ENCODE data around the gene NUBP2. TPM values are rescaled to one million over a fixed set of nuclear protein-coding genes. Genes with fewer than 3 reads are reported as not detected.
A peak's percentile ranks its signal among the peaks of the same experiment; 100 is the strongest.

NUBP2 gene
- total and polyA plus RNA-seq, 10 of the 15 experiments (the other 5 are each of a cell fraction or from before 2014, with no cell fraction given) = 1.9 to 129 (median 51.7) TPM

DNA sequence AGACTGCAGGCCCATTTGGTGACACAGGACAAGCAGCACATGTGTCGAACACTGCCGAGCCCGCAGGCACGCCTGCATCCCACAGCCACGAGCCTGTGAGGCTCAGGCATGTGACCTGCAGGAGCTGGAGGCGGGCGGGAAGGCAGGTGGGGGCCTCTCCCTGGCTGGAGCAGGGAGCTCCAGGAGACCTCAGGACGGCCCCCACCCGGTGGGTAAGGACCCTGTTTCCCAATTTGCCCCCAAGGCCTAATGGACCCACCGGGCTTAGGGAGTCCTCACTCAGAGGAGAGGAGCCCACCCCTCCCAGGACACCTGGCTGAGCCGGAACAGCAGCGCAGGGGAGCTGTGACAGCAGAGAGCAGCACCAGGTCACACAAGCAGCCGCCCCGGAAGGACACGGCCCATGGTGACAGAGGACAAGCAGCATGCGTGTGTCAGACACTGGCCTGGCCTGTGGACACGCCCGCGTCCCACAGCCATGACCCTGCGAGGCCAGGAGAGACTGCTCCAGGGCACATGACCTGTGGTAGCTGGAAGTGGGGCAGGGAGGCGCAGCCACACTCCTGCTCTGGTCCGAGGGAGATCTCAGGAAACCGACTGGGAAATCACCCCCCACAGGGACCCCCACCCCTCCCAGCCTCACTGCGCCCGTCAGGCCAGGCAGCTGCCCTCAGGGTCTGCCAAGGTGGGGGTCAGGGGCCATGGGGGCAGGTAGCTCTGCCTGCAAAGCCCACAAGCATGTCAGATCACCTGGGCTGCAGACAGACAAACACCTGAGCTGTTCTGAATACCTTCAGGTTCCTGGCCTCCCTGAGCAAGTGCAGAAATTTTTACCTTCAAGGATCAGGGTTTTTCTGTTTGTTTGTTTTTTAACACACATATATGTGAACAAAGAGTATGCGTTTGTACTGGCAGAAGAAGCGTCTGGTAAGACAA, 2.8 kb upstream of the NUBP2 start:
- Histone ChIP-seq H3K4me1 (ENCODE audit: control insufficient read depth, insufficient read depth, low read length) (peaks cover 6% of the 10 kb centered on the region; the same call in 1 of the 2 replicates), H4K20me1 (ENCODE audit: control insufficient read depth, insufficient read depth) (no peaks in the 10 kb centered on the region), H3K4me3 (no peak overlapping the region), H3K9me3 (replicated peaks; ENCODE audit: control insufficient read depth, insufficient read depth, low read length) (no peaks in the 10 kb centered on the region), H3K79me2 (ENCODE audit: control insufficient read depth, insufficient read depth, low read length) (peaks cover 11% of the 10 kb centered on the region), H3K4me2 (ENCODE audit: control insufficient read depth, insufficient read depth) (no peak overlapping the region), H3K9ac (ENCODE audit: control insufficient read depth, insufficient read depth, low read length) (no peak overlapping the region), H3K27me3 (replicated peaks in 1 of 2; ENCODE audit: control insufficient read depth in 2 of 2, insufficient read depth in 2 of 2, low read length in 1 of 2) (no peaks in the 10 kb centered on the region), H3K27ac (ENCODE audit: control insufficient read depth, insufficient read depth) (no peak overlapping the region), H2AFZ (ENCODE audit: control insufficient read depth, low read depth, low read length) (no peak overlapping the region), H3K36me3 (ENCODE audit: control insufficient read depth in 2 of 2, insufficient read depth in 2 of 2, low read length in 1 of 2) (peaks cover 5 to 8% of the 10 kb centered on the region in 2 experiments; a peak in 3 of 4 replicates)
- ATAC-seq = no peak
- ChIA-PET SMC1A (ENCODE audit: uncharacterized antibody, unreplicated experiment) (no interaction called here), CTCF (no interaction called here), RAD21 (ENCODE audit: unreplicated experiment) (interaction anchor here (0.6 kb wide), 1 partner anchor 307 kb away, joined by 3 read pairs; no protein-coding TSS in a partner anchor), POLR2A (interaction anchor here (0.7 to 1.2 kb wide), 2 partner anchors 74 to 78 kb away, joined by 3 read pairs; partner anchors contain the start of gene MAPK8IP3)
- intact Hi-C loops (cut with micrococcal nuclease; ENCODE audit: unreplicated experiment) = no loop called here
- no peak for FAIRE-seq
- peak; percentile 74 for TF ChIP-seq POLR2A (IDR thresholded peaks at IDR 0.05; ENCODE audit: low read depth, low read length)
- TF ChIP-seq POLR2AphosphoS2 (IDR thresholded peaks at IDR 0.05; ENCODE audit: low read depth, low read length) = 0 out of 2 replicates have a peak, but pooled peaks have one; percentile 11
- no peak for TF ChIP-seq RCOR1 (conservative IDR thresholded peaks at IDR 0.05; ENCODE audit: low read depth, low read length)
- WGBS (ENCODE audit: insufficient coverage, insufficient replicate concordance, low lambda C conversion rate, missing lambda C conversion rate) = 89% methylated on average over 26 of the region's 27 CpGs
- no TSS peak for BruUV-seq (replicated peaks)
- in situ Hi-C loops (cut with MboI) = no loop called here
- DNase-seq (ENCODE audit: low read depth, low spot score) = no peak

- no peak for TF ChIP-seq ATF2 (IDR thresholded peaks at IDR 0.05; ENCODE audit: low read length)
- TF ChIP-seq NFXL1 (IDR thresholded peaks at IDR 0.05; ENCODE audit: borderline replicate concordance) = no peak
- peak; percentile 3; the same call in 1 of the 2 replicates for TF ChIP-seq ZBED1 (IDR thresholded peaks at IDR 0.05; ENCODE audit: borderline replicate concordance)
- H3K79me2 ChIP-seq (ENCODE audit: control insufficient read depth, insufficient read depth, low read length) = peaks cover 15% of the 10 kb centered on the region
- H3K4me1 ChIP-seq (ENCODE audit: control insufficient read depth, insufficient read depth, low read length) = peaks cover 6% of the 10 kb centered on the region; the same call in 1 of the 2 replicates
- intact Hi-C loops (cut with micrococcal nuclease; ENCODE audit: unreplicated experiment) = no loop called here
- TSS peak; percentile 63 for BruUV-seq (replicated peaks)
- 89% methylated on average over 6 of the region's 6 CpGs for WGBS (ENCODE audit: insufficient coverage, insufficient replicate concordance, low lambda C conversion rate, missing lambda C conversion rate)
- ChIA-PET POLR2A (no interaction called here), RAD21 (ENCODE audit: unreplicated experiment) (no interaction called here), CTCF (interaction anchor here (0.6 kb wide), 1 partner anchor 8 kb away, joined by 3 read pairs; the partner anchor contains the start of genes EME2 and MRPS34), SMC1A (ENCODE audit: uncharacterized antibody, unreplicated experiment) (no interaction called here)
- H4K20me1 ChIP-seq (ENCODE audit: control insufficient read depth, insufficient read depth) = no peaks in the 10 kb centered on the region
- in situ Hi-C loops (cut with MboI) = no loop called here
- H3K9ac ChIP-seq (ENCODE audit: control insufficient read depth, insufficient read depth, low read length) = no peak overlapping the region
- no peak for ATAC-seq
- H3K9me3 ChIP-seq (replicated peaks; ENCODE audit: control insufficient read depth, insufficient read depth, low read length) = no peaks in the 10 kb centered on the region
- DNase-seq (ENCODE audit: low read depth, low spot score) = no peak
- no peak for FAIRE-seq
- no peaks in the 10 kb centered on the region for H3K27me3 ChIP-seq (replicated peaks in 1 of 2; ENCODE audit: control insufficient read depth in 2 of 2, insufficient read depth in 2 of 2, low read length in 1 of 2)
- no peak overlapping the region for H3K4me3 ChIP-seq
- H3K27ac ChIP-seq (ENCODE audit: control insufficient read depth, insufficient read depth) = no peak overlapping the region
- peak overlapping the region; percentile 77 for H3K4me2 ChIP-seq (ENCODE audit: control insufficient read depth, insufficient read depth)
- peaks cover 8% of the 10 kb centered on the region in 2 experiments; a peak in 3 of 4 replicates for H3K36me3 ChIP-seq (ENCODE audit: control insufficient read depth in 2 of 2, insufficient read depth in 2 of 2, low read length in 1 of 2)
- H2AFZ ChIP-seq (ENCODE audit: control insufficient read depth, low read depth, low read length) = no peak overlapping the region
These were observed 2.1 kb upstream of the NUBP2 start for GRCh38 chr16:1780677-1781072.
